Stomach (tissue), 9 donors: ENCODE results near the gene MRPL40. TPM values are rescaled to one million over a fixed set of nuclear protein-coding genes. Genes with fewer than 3 reads are reported as not detected.

Experiments
- DNase-seq, 2 donors: peaks; one replicate each; pipeline versions ENCODE4 v3.0.0 to v3.0.0-alpha.2; 2013 to 2019
- H3K27ac ChIP-seq, 5 donors: fragments of 200-600 bp in 4 of 5; sonication (generic) in 4 of 5; one replicate each; pipeline ENCODE4 v1.5.1; 2013 to 2019; ENCODE audit warnings: mild to moderate bottlenecking in 1 of 5, moderate library complexity in 1 of 5
- H3K27me3 ChIP-seq, 3 donors: fragments of 200-600 bp; sonication (generic); one replicate each; pipeline ENCODE4 v1.5.1; 2017 to 2019; ENCODE audit warnings: mixed run types in 1 of 3
- H3K36me3 ChIP-seq, 4 donors: fragments of 200-600 bp; sonication (generic); 1 replicate in 3 of 4; 2 replicates in 1 of 4; pipeline ENCODE4 v1.5.1; 2016 to 2019
- H3K4me1 ChIP-seq, 4 donors: fragments of 200-600 bp; sonication (generic); one replicate each; pipeline ENCODE4 v1.5.1; 2016 to 2019
- H3K4me3 ChIP-seq, 4 donors: fragments of 200-600 bp; sonication (generic) in 3 of 4; one replicate each; pipeline ENCODE4 v1.5.1; 2016 to 2019; ENCODE audit warnings: mild to moderate bottlenecking in 1 of 4
- H3K9me3 ChIP-seq, 4 donors: fragments of 200-600 bp; sonication (generic); one replicate each; pipeline ENCODE4 v1.5.1; 2016 to 2019
- CTCF ChIP-seq, 7 experiments: fragments of 450-650 bp in 4 of 7; fragments of 200-600 bp in 3 of 7; sonication (generic) in 3 of 7; IDR thresholded peaks; one replicate each; pipeline ENCODE4 v1.5.1; 2016 to 2019; ENCODE audit warnings: antibody characterized with exemption in 7 of 7, control low read depth in 2 of 7, mild to moderate bottlenecking in 1 of 7
- EP300 ChIP-seq: sonication (generic); formaldehyde crosslinking; IDR thresholded peaks from one replicate; pipeline ENCODE4 v1.6.1; 2017; ENCODE audit warnings: antibody characterized with exemption
- POLR2A ChIP-seq, 4 donors: fragments of 450-650 bp; IDR thresholded peaks; one replicate each; pipeline ENCODE4 v1.6.1; 2016; ENCODE audit warnings: antibody characterized with exemption in 4 of 4, control low read depth in 2 of 4, mild to moderate bottlenecking in 1 of 4, moderate library complexity in 1 of 4
- POLR2AphosphoS5 ChIP-seq, 3 donors: sonication (generic); formaldehyde crosslinking; IDR thresholded peaks; one replicate each; pipeline ENCODE4 v1.6.1; 2016; ENCODE audit warnings: antibody characterized with exemption in 3 of 3
- WGBS, 5 donors: extraction: QIAGEN DNeasy Blood & Tissue Kit in 3 of 5; methylation state at CpG; one replicate each; pipeline versions ENCODE4 v1.1.5 to v1.1.7; 2013 to 2018; 5-methylcytosine and 5-hydroxymethylcytosine counted together
- intact Hi-C: fragments of 100-400 bp; cut with DNase I; formaldehyde crosslinking; loops from one replicate; pipeline ENCODE4 v1.15.1; 2023; ENCODE audit warnings: low total_unique reads
- polyA plus RNA-seq, 3 donors: library from polyadenylated mRNA; stranded (reverse); fragments of 200-250 nt; gene quantifications; one replicate each; pipeline ENCODE4 v1.2.3, GENCODE V29; 2013
- total RNA-seq, 5 donors: library from RNA; depleted of rRNA; stranded (reverse); fragments of >200 nt; gene quantifications; one replicate each; pipeline versions ENCODE4 v1.1.0 to v1.2.3, GENCODE V29; 2014 to 2016
- donor health status: healthy with polysubstance abuse.
- donor health status: Bipolar disorder and iron deficiency.
- donor health status: healthy.

MRPL40 gene
- total and polyA plus RNA-seq, 8 donors: 2.3 to 61.1 (median 23.3) TPM

GRCh38 chr22:19394274-19395050 lies 37.9 kb upstream of the MRPL40 start:
- H3K4me3 ChIP-seq: no peak overlapping the region
- no peak for TF ChIP-seq POLR2AphosphoS5 (IDR thresholded peaks at IDR 0.05)
- no peak for TF ChIP-seq POLR2A (IDR thresholded peaks at IDR 0.05)
- no peak for TF ChIP-seq CTCF (IDR thresholded peaks at IDR 0.05)
- no peak for TF ChIP-seq EP300
- H3K27me3 ChIP-seq: no peaks in the 10 kb centered on the region
- peaks cover 47 to 100% (median 100%) of the 10 kb centered on the region in 4 donors for H3K36me3 ChIP-seq
- no peaks in the 10 kb centered on the region for H3K4me1 ChIP-seq
- WGBS, 5 donors: 92 to 97% (median 95%) methylated on average over 8 of the region's 8 CpGs
- H3K27ac ChIP-seq: no peak overlapping the region
- no peaks in the 10 kb centered on the region for H3K9me3 ChIP-seq
- DNase-seq: no peak
- intact Hi-C loops: no loop called here

- no peaks in the 10 kb centered on the region for H3K4me1 ChIP-seq
- no peaks in the 10 kb centered on the region for H3K27me3 ChIP-seq
- H3K36me3 ChIP-seq: peaks cover 48 to 100% (median 100%) of the 10 kb centered on the region in 4 donors
- no peak for DNase-seq
- no peak overlapping the region for H3K27ac ChIP-seq
- H3K9me3 ChIP-seq: no peaks in the 10 kb centered on the region
- intact Hi-C loops: no loop called here
- no peak for TF ChIP-seq CTCF (IDR thresholded peaks at IDR 0.05)
- no peak for TF ChIP-seq POLR2AphosphoS5 (IDR thresholded peaks at IDR 0.05)
- no peak for TF ChIP-seq POLR2A (IDR thresholded peaks at IDR 0.05)
- no peak for TF ChIP-seq EP300
- H3K4me3 ChIP-seq: no peak overlapping the region
- WGBS, 5 donors: 90 to 97% (median 95%) methylated on average over 4 of the region's 4 CpGs
Measured at GRCh38 chr22:19395276-19395675, 37.1 kb upstream of the MRPL40 start.

GRCh38 chr22:19396561-19396933 lies 35.8 kb upstream of the MRPL40 start:
- intact Hi-C loops: no loop called here
- TF ChIP-seq POLR2AphosphoS5 (IDR thresholded peaks at IDR 0.05): no peak
- TF ChIP-seq POLR2A (IDR thresholded peaks at IDR 0.05): no peak
- no peak for TF ChIP-seq EP300
- no peak for TF ChIP-seq CTCF (IDR thresholded peaks at IDR 0.05)
- H3K4me3 ChIP-seq: no peak overlapping the region
- H3K27ac ChIP-seq: no peak overlapping the region
- H3K4me1 ChIP-seq: no peaks in the 10 kb centered on the region
- 85 to 100% (median 88%) methylated on average over 4 to 6 of the region's 6 CpGs for WGBS, 5 donors
- peaks cover 53 to 100% (median 98%) of the 10 kb centered on the region in 4 donors for H3K36me3 ChIP-seq
- H3K9me3 ChIP-seq: no peaks in the 10 kb centered on the region
- DNase-seq: no peak
- no peaks in the 10 kb centered on the region for H3K27me3 ChIP-seq

DNA sequence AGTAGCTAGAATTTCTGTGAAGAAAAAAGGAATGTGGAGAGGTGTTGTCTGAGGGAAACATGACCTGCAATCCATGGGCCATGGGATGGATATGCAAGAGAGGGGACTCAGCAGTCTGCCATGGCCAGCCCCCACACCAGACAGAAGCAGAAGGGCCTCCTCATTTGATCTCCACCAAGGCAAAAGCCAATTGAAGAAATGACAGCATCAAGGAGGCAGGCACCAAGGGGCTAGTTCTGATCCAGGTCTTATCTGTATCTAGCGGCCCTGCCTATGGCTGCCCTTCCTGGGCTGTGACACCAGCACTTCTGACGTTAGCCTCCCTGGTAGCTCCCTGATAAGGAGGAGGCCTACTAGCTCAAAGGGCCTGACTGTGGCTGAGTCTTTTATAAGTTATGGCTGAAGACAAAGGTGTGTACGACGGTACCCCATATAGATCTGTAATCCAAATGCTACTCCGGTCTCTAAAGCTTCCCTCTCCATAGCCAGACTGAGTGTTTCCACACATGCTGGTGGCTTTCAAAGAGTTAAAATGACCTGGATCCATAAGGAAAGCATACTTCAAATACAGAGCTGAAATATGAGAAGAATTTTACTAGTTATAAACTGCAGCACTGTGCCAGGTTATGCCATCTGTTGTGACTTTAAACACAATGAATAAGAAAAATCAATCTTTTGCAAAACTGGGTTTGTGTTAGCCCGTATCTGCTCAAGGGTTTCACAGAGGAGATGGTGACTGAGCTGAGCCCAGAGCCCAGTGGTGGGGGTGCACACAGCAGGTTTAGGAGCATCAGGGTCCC lies 35.2 kb upstream of the MRPL40 start:
- peak in 1 of 2 donors; percentile 23 for DNase-seq
- H3K36me3 ChIP-seq: peaks cover 47 to 97% (median 95%) of the 10 kb centered on the region in 4 donors
- intact Hi-C loops: no loop called here

More for the DNA sequence above, 35.2 kb upstream of the MRPL40 start:
- Histone ChIP-seq H3K27ac (no peak overlapping the region), H3K4me3 (no peak overlapping the region), H3K4me1 (no peaks in the 10 kb centered on the region), H3K27me3 (no peaks in the 10 kb centered on the region), H3K9me3 (no peaks in the 10 kb centered on the region)
- TF ChIP-seq EP300 (no peak), POLR2A (IDR thresholded peaks at IDR 0.05) (no peak), CTCF (IDR thresholded peaks at IDR 0.05) (no peak), POLR2AphosphoS5 (IDR thresholded peaks at IDR 0.05) (no peak)
- whole genome bisulfite sequencing, 5 donors: 86 to 96% (median 91%) methylated on average over 6 of the region's 6 CpGs
